ENCODE data around the gene AFAP1L2.

The AFAP1L2 gene

GRCh38 chr10:114393482-114393881 lies 10.8 kb downstream of the AFAP1L2 start:
- ATAC-seq = no peak
- TF ChIP-seq ZFP30 (CRISPR knock-in tag; IDR thresholded peaks at IDR 0.05) = no peak
- no peak for TF ChIP-seq PATZ1 (CRISPR knock-in tag; IDR thresholded peaks at IDR 0.05; ENCODE audit: borderline replicate concordance)
- no peak for TF ChIP-seq TOX (CRISPR knock-in tag; IDR thresholded peaks at IDR 0.05; ENCODE audit: borderline replicate concordance)
- TF ChIP-seq POU6F1 (CRISPR knock-in tag; IDR thresholded peaks at IDR 0.05; ENCODE audit: borderline replicate concordance, low read depth) = no peak
- TF ChIP-seq ISL1 (CRISPR knock-in tag; IDR thresholded peaks at IDR 0.05) = no peak
- no peak for TF ChIP-seq CSRNP3 (CRISPR knock-in tag; IDR thresholded peaks at IDR 0.05)
- TF ChIP-seq SNAI2 (CRISPR knock-in tag; IDR thresholded peaks at IDR 0.05) = no peak
- TF ChIP-seq ARNTL (CRISPR knock-in tag; IDR thresholded peaks at IDR 0.05; ENCODE audit: borderline replicate concordance, low read depth) = no peak
- no peak for TF ChIP-seq CSDC2 (CRISPR knock-in tag; IDR thresholded peaks at IDR 0.05)
- TF ChIP-seq CREB5 (CRISPR knock-in tag; IDR thresholded peaks at IDR 0.05; ENCODE audit: low read depth) = no peak
- no peak for TF ChIP-seq RARB (CRISPR knock-in tag; IDR thresholded peaks at IDR 0.05)
- no peak for TF ChIP-seq ZNF8 (CRISPR knock-in tag; IDR thresholded peaks at IDR 0.05)

GRCh38 chr10:114392112-114392835 lies 12.0 kb downstream of the AFAP1L2 start:
- ATAC-seq = no peak
- no peak for TF ChIP-seq CREB5 (CRISPR knock-in tag; IDR thresholded peaks at IDR 0.05; ENCODE audit: low read depth)
- TF ChIP-seq ZC3H10 (CRISPR knock-in tag; IDR thresholded peaks at IDR 0.05) = no peak
- no peak for TF ChIP-seq TCF4 (CRISPR knock-in tag; IDR thresholded peaks at IDR 0.05; ENCODE audit: borderline replicate concordance)
- TF ChIP-seq ARNTL (CRISPR knock-in tag; IDR thresholded peaks at IDR 0.05; ENCODE audit: borderline replicate concordance, low read depth) = no peak
- TF ChIP-seq ZNF8 (CRISPR knock-in tag; IDR thresholded peaks at IDR 0.05) = no peak
- no peak for TF ChIP-seq CSDC2 (CRISPR knock-in tag; IDR thresholded peaks at IDR 0.05)
- TF ChIP-seq CSRNP3 (CRISPR knock-in tag; IDR thresholded peaks at IDR 0.05) = no peak
- no peak for TF ChIP-seq ZNF565 (CRISPR knock-in tag; conservative IDR thresholded peaks at IDR 0.05; ENCODE audit: low read depth)
- TF ChIP-seq ZFP3 (CRISPR knock-in tag; IDR thresholded peaks at IDR 0.05) = no peak

GRCh38 chr10:114391599-114391998 lies 12.7 kb downstream of the AFAP1L2 start:
- TF ChIP-seq ISL1 (CRISPR knock-in tag; IDR thresholded peaks at IDR 0.05) (no peak), POU6F1 (CRISPR knock-in tag; IDR thresholded peaks at IDR 0.05; ENCODE audit: borderline replicate concordance, low read depth) (no peak), ARNTL (CRISPR knock-in tag; IDR thresholded peaks at IDR 0.05; ENCODE audit: borderline replicate concordance, low read depth) (no peak), PATZ1 (CRISPR knock-in tag; IDR thresholded peaks at IDR 0.05; ENCODE audit: borderline replicate concordance) (no peak), SNAI2 (CRISPR knock-in tag; IDR thresholded peaks at IDR 0.05) (no peak)
- no peak for ATAC-seq
